Osteocyte (in vitro differentiated cells): Measurements from ENCODE around the gene CAST. TPM values are rescaled to one million over a fixed set of nuclear protein-coding genes. Genes with fewer than 3 reads are reported as not detected.

Experiments used
- DNase-seq: peaks from one replicate; pipeline ENCODE4 v3.0.0; 2021; ENCODE audit warnings: mixed read lengths; ENCODE audit not compliant: unreplicated experiment; ENCODE audit errors: extremely low spot score
- H3K27ac Mint-ChIP-seq: one replicate; pipeline ENCODE4 v1.8.0; 2021; ENCODE audit warnings: mild to moderate bottlenecking, mixed read lengths; ENCODE audit not compliant: unreplicated experiment
- H3K27me3 Mint-ChIP-seq: one replicate; pipeline ENCODE4 v1.8.0; 2021; ENCODE audit warnings: mixed read lengths; ENCODE audit not compliant: unreplicated experiment
- H3K36me3 Mint-ChIP-seq: one replicate; pipeline ENCODE4 v1.8.0; 2021; ENCODE audit warnings: mixed read lengths; ENCODE audit not compliant: unreplicated experiment
- H3K4me1 Mint-ChIP-seq: one replicate; pipeline ENCODE4 v1.8.0; 2021; ENCODE audit warnings: mixed read lengths; ENCODE audit not compliant: unreplicated experiment
- H3K4me3 Mint-ChIP-seq: one replicate; pipeline ENCODE4 v1.8.0; 2021; ENCODE audit warnings: mild to moderate bottlenecking, moderate library complexity, mixed read lengths; ENCODE audit not compliant: unreplicated experiment
- H3K9me3 Mint-ChIP-seq: one replicate; pipeline ENCODE4 v1.8.0; 2021; ENCODE audit warnings: mixed read lengths; ENCODE audit not compliant: unreplicated experiment
- total RNA-seq: library from RNA; stranded (reverse); gene quantifications from 2 replicates; pipeline ENCODE4 v1.2.1, GENCODE V29; 2021
- TF ChIP-seq, protein P1 (sequence below): fragments of 200-600 bp; sonication (generic); IDR thresholded peaks from 2 replicates; pipeline ENCODE4 v1.5.0; 2021; ENCODE audit warnings: antibody characterized with exemption, mild to moderate bottlenecking, moderate library complexity

The CAST gene
- total RNA-seq, 1 donor from 2014 or later: 144 TPM

GRCh38 chr5:96706433-96707111, 44.4 kb downstream of the CAST start:
- Mint-ChIP-seq H3K36me3 (no peaks in the 10 kb centered on the region), H3K9me3 (no peaks in the 10 kb centered on the region), H3K4me1 (peaks cover 25% of the 10 kb centered on the region), H3K27ac (no peak overlapping the region), H3K27me3 (no peaks in the 10 kb centered on the region), H3K4me3 (no peak overlapping the region)
- TF ChIP-seq, protein P1, sequence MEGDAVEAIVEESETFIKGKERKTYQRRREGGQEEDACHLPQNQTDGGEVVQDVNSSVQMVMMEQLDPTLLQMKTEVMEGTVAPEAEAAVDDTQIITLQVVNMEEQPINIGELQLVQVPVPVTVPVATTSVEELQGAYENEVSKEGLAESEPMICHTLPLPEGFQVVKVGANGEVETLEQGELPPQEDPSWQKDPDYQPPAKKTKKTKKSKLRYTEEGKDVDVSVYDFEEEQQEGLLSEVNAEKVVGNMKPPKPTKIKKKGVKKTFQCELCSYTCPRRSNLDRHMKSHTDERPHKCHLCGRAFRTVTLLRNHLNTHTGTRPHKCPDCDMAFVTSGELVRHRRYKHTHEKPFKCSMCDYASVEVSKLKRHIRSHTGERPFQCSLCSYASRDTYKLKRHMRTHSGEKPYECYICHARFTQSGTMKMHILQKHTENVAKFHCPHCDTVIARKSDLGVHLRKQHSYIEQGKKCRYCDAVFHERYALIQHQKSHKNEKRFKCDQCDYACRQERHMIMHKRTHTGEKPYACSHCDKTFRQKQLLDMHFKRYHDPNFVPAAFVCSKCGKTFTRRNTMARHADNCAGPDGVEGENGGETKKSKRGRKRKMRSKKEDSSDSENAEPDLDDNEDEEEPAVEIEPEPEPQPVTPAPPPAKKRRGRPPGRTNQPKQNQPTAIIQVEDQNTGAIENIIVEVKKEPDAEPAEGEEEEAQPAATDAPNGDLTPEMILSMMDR: no peak
- DNase-seq: no peak

- H3K4me1 Mint-ChIP-seq: peaks cover 21% of the 10 kb centered on the region
- H3K4me3 Mint-ChIP-seq: no peak overlapping the region
- H3K27me3 Mint-ChIP-seq: no peaks in the 10 kb centered on the region
- no peaks in the 10 kb centered on the region for H3K9me3 Mint-ChIP-seq
- H3K36me3 Mint-ChIP-seq: no peaks in the 10 kb centered on the region
- DNase-seq: no peak
- peak overlapping the region; percentile 20 for H3K27ac Mint-ChIP-seq
- TF ChIP-seq, protein P1: no peak
Observed at GRCh38 chr5:96708600-96708999, 46.4 kb downstream of the CAST start.

GRCh38 chr5:96709152-96709821, 47.1 kb downstream of the CAST start:
- DNase-seq: no peak
- Mint-ChIP-seq H3K4me3 (no peak overlapping the region), H3K9me3 (no peaks in the 10 kb centered on the region), H3K4me1 (peaks cover 18% of the 10 kb centered on the region), H3K27me3 (no peaks in the 10 kb centered on the region), H3K27ac (peak overlapping the region; percentile 20), H3K36me3 (no peaks in the 10 kb centered on the region)
- TF ChIP-seq, protein P1: no peak

DNA sequence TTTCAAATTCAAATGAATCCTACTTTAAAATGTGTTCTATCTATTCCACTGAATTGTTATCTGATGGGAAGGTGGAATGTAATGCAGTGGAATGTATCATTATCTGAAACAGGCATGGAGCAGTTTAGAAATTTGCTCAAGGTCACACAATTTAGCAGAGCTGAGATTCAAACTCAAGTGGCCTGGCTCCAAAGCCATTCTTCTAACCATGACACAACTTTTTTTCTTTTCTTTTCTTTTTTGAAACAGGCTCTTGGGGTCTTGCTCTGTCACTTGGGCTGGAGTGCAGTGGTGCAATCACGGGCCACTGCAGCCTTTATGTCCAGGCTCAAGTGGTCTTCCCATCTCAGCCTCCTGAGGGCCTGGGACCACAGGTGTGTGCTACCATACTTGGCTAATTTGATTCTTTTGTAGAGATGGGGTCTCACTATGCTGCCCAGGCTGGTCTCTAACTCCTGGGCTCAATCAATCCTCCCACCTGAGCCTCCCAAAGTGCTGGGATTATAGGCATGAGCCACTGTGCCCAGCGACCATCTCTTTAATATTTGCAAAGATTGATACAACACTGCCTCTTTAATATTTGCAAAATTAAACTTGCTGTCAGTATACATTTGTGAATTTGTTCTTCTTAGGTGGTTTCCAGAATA, 50.0 kb downstream of the CAST start:
- H3K4me1 Mint-ChIP-seq: peaks cover 26% of the 10 kb centered on the region
- no peak overlapping the region for H3K4me3 Mint-ChIP-seq
- H3K36me3 Mint-ChIP-seq: peaks cover 2% of the 10 kb centered on the region
- H3K9me3 Mint-ChIP-seq: no peaks in the 10 kb centered on the region
- no peak overlapping the region for H3K27ac Mint-ChIP-seq
- H3K27me3 Mint-ChIP-seq: no peaks in the 10 kb centered on the region
- no peak for DNase-seq
- TF ChIP-seq, protein P1: no peak

DNA sequence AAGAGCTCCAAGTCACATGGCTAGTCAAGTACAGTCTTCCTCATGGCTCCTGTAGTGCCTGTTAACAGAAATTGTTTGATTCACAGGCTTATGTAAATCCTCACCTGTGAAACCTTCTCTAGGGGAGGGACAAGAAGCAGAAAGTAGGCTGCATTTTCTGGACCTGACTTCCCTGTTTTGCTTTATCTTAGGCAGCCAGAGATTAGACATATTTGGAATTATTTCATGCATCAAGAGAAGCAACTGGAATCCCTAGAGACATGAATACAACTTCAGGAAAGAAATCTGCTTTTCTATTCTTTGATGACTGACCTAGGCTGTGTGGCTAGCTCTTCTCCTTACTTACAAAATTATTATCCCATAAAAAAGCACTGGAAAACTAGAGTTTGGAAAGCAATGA, 52.3 kb downstream of the CAST start:
- peak overlapping the region; percentile 96 for H3K27ac Mint-ChIP-seq

More for the DNA sequence above, 52.3 kb downstream of the CAST start:
- Mint-ChIP-seq H3K9me3 (no peaks in the 10 kb centered on the region), H3K4me1 (peaks cover 18% of the 10 kb centered on the region), H3K4me3 (no peak overlapping the region), H3K36me3 (peaks cover 2% of the 10 kb centered on the region), H3K27me3 (no peaks in the 10 kb centered on the region)
- no peak for DNase-seq
- TF ChIP-seq, protein P1: no peak
